HG02885 (cell line): ENCODE data around the gene NEUROD6.

Experiments
- ATAC-seq: cut with Tn5 transposase; IDR thresholded peaks from one replicate; pipeline ENCODE4 v1.9.1; 2021; ENCODE audit warnings: mild to moderate bottlenecking; ENCODE audit not compliant: unreplicated experiment, poor library complexity

The NEUROD6 gene

DNA sequence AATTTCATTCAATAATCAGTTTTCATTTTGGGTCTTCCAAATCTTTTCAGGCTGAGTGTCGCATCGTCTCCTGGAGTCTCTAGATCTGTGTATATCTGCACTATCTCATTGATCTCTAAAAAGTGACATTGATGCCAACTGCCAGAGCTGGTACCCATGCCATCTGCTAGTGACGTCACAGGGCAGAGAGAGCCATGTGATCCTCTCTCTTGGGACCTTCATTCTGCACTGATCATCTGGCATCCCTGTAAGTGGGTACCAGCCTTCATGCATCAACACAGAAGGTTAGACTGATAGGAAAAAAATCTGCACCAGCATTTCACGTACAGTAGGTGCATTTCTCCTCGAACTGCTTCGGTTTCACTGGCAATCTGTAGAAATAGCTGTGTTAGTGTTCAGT lies at the start of gene NEUROD6:
TSS of gene NEUROD6 (minus strand) at position 124 of the 400 bp plus-strand sequence. CDS start 1,458 bp downstream, outside the sequence.
- no peak for ATAC-seq

DNA sequence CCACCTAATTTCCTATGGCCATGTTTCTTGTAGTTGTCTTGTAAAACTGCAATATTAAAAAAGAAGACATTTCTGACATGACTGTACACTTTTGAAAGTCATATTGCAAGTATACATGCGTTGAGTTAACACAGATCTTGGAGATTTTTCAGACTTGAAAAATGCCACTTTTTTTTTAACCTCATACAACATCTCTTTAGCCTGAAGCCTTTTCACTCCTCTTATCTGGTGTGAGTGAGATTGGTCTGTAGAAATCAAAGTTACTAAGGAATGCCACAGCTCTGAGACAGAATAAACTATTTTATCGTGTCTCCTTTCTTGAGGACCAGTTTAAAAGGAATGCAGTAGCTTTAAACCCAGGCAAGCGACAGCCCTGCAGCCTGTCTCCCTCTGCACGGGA lies 43.9 kb upstream of the NEUROD6 start:
- no peak for ATAC-seq

DNA sequence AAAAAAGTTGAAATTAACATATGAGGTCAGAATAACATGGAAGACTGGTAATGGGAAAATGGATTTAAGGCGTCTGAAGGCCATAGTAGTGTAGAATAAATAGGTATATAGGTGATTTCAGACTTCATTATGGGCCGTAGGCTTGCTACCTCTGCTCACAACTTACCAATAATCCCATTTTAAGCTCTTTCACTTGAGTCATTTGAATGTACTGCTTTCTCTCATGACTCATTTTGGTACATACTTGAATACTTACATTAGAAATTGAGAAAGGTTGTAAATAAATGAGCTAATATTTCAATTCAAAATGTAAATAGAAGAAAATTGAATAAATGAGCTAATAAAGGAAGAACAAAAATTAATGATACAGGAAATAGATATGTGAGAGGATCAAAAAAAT lies 42.2 kb upstream of the NEUROD6 start:
- ATAC-seq, result no peak

DNA sequence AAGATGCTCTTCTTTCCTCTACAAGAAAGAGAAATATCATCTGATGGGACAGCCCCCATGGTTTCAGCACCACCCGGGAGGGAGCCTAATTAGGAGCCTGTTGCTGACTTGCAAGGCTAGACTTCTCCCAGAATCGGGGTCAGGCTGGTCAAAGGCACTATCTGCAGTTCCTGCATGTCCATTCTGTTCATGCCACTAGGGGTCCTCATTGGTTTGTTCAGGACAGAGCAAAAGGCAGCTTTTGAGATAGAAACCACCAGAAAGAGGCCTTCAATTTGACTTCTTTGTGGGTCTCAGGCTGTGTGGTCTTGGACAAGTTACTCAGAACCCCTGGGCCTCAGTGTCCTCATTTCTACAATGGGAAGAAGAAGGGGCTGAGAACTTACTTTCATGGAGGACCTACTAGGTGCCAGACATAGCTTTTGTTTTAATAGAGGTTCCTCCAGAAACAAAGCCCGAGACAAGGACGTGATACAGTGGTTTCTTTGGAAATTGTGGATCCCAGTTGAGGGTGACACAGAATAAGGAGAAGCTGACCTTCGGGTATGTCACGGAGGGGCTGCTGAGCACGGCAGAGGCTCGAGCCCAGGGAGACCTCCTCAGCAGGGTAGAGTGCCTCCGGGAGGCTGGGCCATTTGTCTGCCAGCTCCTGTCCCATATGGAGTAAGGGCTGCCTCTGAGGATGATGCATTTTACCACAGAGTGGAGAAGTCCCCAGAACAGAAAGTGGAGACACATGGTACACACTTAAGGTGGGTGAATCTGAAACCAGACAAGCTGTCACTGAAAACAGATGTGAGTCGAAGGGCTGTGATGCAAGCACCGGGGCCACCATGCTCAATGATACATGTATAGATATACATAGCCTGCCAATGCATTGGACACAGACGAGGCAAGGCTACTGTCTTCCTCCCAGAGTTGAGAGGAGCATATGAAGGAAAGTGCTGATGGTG lies 33.1 kb upstream of the NEUROD6 start:
- peak; percentile 93 for ATAC-seq

DNA sequence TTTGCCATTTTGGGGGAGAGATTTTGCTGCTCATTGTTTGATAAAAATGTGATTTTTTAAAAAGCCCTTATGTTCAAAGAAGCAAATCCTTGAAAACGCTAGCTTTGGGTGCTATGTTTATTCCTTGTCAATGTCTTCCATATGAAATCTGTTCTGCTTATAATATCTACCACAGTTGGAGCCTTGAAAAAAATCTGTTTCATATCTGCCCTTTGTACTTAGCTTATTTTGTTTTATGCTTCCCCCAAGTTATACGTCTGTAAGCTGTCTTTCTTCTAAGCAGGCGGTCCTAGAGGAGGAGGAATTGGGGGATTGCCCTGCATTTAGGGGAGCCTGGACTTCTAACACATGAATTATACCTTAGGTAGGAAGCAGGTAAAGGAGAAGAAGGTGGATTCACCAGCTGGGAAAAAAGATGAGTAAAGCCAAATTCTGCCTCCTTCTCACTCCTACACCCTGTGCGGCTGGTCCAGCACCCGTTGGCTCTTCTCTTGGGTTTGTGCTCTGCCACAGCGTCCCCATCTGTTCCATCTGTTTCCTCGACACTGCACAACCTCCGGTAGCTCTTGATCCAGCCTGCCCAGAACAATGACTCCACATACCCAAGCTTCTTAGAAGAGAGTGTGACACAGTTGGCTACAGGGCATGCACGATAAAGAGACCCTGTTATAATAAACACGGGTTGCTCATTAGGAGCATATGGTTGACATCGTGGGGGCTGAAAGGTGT lies 31.9 kb upstream of the NEUROD6 start:
- no peak for ATAC-seq

DNA sequence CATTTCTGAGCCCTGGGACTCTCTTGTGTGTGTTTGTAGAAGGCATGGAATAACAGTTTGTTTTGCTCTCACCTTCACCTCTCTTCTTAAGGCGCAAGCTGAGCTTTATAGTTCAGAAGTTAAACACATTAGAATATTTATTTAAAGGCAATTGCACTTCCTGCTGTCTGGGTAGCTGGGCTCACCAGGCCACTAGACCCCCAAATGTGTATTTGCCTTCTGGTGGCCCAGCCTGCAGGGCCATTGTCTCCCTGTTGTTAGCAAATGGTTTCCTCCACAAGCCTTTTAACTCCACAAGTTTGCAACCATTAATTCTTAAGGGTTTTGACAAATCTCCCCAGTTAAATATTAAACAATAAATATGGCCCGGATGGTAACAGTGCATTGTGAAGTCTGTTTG lies 31.1 kb upstream of the NEUROD6 start:
- ATAC-seq, result no peak

DNA sequence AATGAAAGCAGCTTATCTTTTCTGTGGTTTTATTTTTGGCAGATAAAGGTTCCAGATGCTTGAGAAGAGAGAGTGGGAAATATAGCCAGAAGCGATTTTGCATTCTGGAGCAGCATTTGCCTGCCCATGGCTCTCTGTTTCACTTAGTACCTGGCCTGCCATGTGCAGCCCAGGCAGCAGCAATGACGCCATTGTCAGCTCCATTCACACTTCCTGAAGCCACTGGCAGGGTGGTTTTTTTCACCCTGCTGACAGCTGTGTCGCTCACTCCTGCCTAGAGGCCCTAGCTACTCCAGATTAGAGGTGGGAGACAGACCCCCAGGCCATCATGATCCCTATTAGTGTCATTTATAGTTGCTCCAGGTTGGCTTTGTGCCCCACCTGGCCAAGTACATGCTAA lies 30.1 kb upstream of the NEUROD6 start:
- no peak for ATAC-seq

DNA sequence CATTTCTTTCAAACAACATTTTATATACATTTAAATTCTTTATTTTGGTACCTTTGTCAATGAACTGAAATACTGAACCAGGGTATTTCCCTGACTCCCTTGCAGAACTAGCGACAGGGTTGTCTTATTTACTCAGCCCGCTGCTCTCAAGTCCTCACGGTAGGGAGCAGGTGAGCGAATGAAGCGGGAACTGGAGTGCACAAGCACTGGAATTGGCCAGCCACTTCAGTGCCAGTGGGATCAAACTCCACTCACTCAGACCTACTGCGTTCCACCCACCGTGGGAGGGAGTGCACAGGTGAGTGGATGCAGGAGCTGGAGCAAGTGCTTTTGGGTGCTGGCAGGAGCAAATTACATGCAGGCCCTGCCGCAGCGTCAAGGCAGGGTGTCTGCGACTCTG lies 28.1 kb upstream of the NEUROD6 start:
- ATAC-seq, result no peak

DNA sequence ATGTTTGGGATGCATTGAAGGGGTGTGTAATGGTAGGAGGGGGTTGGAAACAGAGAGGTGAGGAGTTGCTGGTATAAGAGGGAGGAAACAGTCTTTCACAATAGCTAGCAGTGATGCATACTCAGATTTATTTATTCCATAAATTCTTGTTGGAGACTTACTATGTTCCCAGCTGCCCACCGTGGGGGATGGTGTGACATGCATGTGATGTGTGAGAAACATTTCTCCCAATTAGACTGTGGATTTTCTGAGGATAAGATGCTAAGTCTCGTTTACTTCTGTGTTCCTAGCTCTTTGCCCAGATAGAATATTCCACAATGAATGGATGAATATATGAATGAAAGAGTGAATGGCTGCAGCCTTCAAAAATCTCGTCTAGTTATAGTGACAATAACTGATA lies 23.0 kb upstream of the NEUROD6 start:
- ATAC-seq, result no peak

DNA sequence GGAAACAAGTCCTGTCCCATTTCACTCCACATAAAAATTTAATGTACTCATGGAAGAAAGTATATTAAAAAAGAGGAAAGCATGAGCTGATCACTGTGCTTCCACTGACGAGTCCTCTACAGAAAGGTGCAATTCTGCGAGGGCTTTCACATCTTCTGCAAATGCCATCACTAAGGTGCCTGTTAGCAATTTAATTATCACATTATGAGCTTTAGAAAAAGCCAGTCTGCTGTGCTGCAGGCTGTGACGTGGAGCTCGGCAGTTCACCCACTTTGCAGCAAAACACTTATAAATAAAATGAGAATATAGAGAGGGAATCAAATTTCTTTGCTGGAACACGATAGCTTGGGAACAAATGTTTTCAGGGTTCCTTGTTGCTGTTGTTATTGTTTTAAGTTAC lies 22.5 kb upstream of the NEUROD6 start:
- no peak for ATAC-seq

DNA sequence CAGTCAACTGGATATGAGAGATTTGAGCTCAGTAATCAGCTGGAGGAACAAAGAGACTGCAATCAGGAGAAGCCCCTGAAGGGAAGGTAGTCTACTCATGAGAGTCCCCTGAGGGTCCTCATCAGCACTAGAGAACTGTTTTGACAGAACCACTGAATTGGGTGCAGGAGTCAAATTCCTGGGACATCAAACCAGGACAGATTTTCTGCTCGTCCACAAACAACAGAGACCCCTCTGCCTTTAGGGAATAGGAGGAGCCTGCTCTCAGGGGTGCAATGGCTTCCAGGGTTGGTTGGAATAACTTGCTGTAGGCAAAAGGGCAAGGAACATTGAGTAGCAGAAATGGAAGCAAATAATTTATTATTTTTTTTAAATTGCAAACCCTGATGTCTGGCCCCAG lies 21.9 kb upstream of the NEUROD6 start:
- ATAC-seq, result no peak

DNA sequence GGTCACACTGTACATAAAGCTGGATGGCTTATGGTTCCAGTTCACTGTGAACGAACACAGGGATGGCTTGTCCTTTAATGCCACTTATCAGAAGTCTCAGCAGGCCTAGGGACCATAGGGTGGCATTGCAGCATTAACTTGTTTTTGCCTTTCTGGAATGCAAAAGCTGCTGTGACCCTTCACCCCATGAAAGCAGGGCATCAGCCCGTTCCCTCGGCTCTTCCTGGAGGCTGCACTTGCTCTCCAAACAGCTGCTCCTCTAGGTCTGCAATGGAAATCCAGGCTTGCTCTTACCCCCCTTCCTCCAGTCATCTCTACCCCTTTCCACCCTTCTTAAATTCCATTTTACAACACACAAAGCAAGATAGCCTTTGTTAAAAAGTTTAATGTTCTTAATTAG lies 17.9 kb upstream of the NEUROD6 start:
- no peak for ATAC-seq

DNA sequence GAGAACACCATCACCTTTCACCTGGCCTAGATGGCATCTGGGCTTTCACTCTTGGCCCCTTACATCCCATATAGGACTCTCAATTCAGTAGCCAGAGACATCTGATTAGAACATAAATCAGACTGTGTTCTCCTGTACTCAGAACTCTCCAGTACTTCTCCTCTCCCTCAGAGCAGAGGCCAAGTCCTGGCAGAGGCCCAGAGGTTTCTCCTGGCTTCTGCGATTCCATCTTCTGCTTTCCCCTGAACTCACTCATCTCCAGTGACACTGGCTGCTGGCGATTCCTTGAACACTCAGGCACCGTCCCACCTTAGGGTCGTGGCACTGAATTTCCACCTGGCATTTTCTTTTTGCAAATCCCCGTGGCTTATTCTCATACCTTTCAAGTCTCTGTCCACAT lies 4.9 kb upstream of the NEUROD6 start:
- ATAC-seq, result no peak

DNA sequence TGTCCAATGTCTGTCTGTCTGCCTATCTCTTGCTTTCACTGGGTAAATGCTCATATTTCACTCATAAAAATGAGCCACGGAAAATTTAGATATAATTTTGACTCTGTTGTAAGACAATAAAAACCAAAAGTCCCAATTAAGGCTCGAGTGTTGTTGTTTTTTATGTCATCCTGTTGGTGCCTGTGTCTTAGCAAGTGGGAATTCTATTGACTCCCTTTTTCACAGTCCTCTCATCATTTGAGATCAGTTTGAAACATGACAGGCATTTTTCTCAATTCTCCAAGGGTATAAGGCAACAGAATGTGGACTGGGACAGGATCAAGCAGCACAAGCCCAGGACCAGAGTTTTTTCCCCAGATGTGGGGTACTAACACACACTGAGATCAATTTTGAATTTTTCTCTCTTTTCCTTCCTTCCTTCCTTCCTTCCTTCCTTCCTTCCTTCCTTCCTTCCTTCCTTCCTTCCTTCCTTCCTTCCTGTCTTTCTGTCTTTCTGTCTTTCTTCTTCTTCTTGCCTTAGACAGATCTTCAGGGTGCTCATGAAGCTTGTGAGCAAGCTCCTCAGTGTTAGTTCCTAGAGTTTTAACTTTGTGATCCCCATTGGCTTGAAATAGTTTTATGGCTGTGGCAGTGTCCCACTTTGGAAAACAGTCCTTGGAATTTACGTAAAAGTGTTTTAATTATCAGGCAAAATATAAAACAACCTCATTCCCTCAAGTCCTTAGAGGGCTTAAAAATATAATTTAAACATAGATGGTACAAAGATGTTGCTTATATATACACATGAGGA lies 3.2 kb upstream of the NEUROD6 start:
- ATAC-seq, result no peak

DNA sequence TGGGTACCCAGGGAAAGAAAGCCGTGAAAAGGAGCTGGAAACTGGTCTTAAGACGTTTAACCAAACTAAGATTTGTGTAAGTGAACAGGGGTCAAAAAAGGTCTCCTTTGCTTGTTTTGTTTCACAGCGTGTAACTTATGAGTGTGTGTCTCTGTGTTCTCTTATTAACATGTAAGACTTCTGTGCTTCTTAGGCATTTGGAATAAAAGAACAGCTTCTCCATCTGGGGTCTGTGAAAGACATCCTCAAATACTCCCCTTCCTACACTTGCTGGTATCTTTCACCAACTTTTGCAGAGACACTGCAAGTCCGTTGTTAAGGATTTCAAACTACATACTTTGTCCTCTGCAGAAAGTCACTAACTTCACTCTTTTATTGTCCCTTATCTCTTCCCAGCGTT lies 615 bp upstream of the NEUROD6 start:
- ATAC-seq, result no peak

DNA sequence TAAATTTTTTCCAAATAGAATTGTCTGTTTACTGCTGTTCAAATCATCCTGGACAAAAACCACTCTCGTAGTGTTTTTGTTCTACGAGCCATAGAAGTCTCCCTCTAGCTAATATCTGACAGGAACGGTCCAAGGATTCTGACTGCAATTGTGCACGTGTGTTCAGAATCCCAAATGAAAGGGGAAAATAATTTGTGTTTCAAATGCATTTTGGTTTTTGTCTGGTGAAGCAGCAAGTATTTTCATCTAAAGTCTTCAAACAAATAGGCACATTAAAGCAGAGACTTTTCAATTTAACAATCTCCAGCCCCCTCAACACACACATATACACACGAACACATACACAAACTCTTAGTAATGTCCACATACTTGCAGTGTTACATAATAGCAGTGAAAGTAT lies 475 bp downstream of the NEUROD6 start:
- ATAC-seq, result no peak

DNA sequence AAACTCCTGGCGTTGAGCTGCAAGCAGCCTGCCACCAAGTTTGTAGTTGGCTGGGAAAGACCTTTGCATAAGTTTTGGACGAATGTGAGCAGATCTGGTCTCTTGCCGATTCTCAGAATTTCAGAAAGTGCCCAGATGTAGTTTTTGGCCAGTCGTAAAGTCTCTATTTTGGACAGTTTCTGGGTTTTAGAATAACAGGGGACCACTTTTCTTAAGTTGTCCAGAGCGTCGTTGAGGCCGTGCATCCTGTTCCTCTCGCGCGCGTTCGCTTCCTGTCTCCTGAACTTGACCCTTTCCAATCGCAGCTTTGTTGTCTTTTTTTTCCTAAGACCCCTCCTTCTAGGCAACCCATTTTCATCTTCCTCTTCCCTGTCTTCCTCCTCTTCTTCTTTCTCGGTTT lies 1.8 kb downstream of the NEUROD6 start:
- no peak for ATAC-seq

DNA sequence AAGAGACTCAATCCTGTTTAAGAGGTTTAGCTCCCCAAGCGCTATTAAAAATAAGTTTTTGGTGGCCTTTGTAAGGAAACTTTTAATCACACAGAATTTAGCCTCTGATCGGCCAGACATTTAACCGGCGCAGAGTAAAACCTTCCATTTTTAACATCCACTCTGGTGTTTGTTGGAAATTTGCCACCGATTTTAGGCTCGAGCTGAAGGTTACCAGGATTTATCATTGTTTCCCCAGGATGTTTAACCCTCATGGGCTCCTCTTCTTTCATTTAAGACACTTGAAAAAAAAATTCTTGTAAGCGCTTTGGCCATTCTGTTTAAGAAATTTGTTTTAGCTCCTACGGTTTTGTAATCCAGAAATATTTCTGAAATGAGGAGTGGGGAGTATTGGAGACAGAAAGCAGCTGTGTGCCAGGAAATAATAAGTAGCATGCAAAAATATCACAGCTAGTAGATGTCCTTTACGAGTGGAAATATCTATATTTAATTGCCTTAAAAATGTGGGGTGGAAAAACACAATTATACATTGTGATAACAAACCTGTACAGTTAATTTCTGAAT lies 3.4 kb downstream of the NEUROD6 start:
- ATAC-seq, result no peak

DNA sequence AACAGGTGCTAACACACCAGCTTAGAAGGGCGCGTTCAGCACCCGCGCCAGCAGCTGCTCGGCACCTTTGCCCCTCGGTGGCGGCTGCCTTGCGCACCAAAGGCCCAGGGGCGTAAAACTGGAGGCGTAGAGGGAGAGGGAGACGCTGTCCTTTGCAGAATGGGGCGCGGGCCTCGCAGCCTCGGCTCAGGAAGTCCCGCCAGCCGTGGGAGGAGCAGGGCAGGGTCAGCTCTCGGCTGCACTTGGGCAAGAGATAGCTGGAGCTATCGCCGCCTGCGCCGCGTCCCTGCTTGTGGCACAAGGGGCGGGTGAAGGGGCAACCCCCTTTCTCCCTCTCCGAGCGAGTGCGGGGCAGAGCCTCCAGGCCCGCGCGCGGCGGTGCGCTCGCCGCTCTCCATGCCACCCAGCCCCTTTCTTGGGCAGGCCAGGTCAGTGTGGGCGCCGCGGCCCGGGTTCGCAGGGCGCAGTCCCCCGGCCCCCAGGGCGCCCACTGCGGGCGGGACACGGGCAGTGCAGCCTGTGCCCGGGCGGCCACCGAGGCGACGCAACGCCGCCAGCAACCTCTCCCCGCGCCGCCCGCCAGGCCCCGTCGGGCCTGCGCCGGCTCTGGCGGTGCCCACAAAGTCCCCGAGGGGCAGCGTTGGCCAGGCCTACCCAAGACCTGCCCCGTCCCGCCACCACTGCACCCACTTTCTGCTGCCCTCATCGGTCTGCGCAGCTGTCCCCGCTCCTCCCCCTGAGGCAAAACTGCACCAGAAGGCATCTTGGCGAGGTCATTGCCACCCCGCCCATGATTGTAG lies 4.1 kb downstream of the NEUROD6 start:
- no peak for ATAC-seq

DNA sequence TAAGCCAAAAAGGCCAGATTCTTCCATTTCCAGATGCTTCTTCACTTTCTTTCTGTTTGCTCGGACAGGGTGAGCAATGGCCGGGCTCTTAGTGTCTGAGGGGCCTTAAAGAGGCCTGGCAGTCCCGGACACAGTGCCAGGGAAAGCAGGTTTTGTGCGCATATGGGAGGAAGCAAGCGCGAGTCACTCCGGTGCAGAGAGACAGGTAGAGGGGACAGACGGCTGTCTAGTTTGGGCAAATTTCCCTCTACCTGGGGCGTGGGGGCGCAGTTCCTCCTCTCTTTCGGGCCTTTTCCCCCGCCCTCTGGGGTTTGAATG lies 4.7 kb downstream of the NEUROD6 start:
- no peak for ATAC-seq
